K562 (cell line): Measurements from ENCODE around the gene NUFIP2.

ENCODE experiments used
- CC2D1A ChIP-seq: fragments of 450-650 bp; IDR thresholded peaks from 2 replicates; pipeline ENCODE4 v1.6.1; 2017; ENCODE audit warnings: mild to moderate bottlenecking
- EHMT2 ChIP-seq: fragments of 450-650 bp; IDR thresholded peaks from 2 replicates; pipeline ENCODE4 v1.6.1; 2018; ENCODE audit warnings: antibody characterized with exemption
- FOXK2 ChIP-seq, 2 experiments: fragments of 450-650 bp; IDR thresholded peaks in 1 of 2; conservative IDR thresholded peaks in 1 of 2; 2 replicates each; pipeline ENCODE4 v1.6.1; 2016; ENCODE audit warnings: low read depth in 2 of 2, mild to moderate bottlenecking in 1 of 2
- HIVEP1 ChIP-seq: fragments of 250-450 bp; sonication (Bioruptor Pico); IDR thresholded peaks from 2 replicates; pipeline ENCODE4 v1.4.0; 2020; ENCODE audit warnings: mild to moderate bottlenecking
- MED1 ChIP-seq: sonication (generic); formaldehyde crosslinking; IDR thresholded peaks from 2 replicates; pipeline ENCODE4 v1.8.1; 2023; ENCODE audit warnings: missing genetic modification reagents, borderline replicate concordance
- POLR3A ChIP-seq: IDR thresholded peaks from 2 replicates; pipeline ENCODE4 v1.6.1; 2011; ENCODE audit warnings: borderline replicate concordance, mild to moderate bottlenecking, moderate library complexity; ENCODE audit not compliant: insufficient read length, insufficient read depth; ENCODE audit errors: extremely low read depth
- SMC3 ChIP-seq: conservative IDR thresholded peaks from 2 replicates; pipeline ENCODE4 v1.6.1; 2011; ENCODE audit warnings: low read depth, low read length, improper control_type of control experiment; ENCODE audit not compliant: insufficient read depth
- TCF7 ChIP-seq: sonication (generic); IDR thresholded peaks from 2 replicates; pipeline ENCODE4 v1.6.1; 2016; ENCODE audit warnings: antibody characterized with exemption, borderline replicate concordance
- ZNF121 ChIP-seq: sonication (generic); formaldehyde crosslinking; conservative IDR thresholded peaks from 2 replicates; pipeline ENCODE4 v1.8.0; 2022; ENCODE audit warnings: missing genetic modification reagents
- ZNF146 ChIP-seq: IDR thresholded peaks from one replicate; pipeline ENCODE4 v1.6.1; 2018; ENCODE audit warnings: missing compliant biosample characterization; ENCODE audit not compliant: unreplicated experiment
- TF ChIP-seq, protein P1 (sequence below): fragments of 150-350 bp; conservative IDR thresholded peaks from 2 replicates; pipeline ENCODE4 v1.6.1; 2014; ENCODE audit warnings: low read length
- TF ChIP-seq, protein P2 (sequence below): IDR thresholded peaks from 3 replicates; pipeline ENCODE4 v1.6.1; 2011; ENCODE audit warnings: borderline replicate concordance, mild to moderate bottlenecking; ENCODE audit not compliant: insufficient read length, insufficient read depth
- TF ChIP-seq, protein P3 (sequence below), 3 experiments: IDR thresholded peaks in 2 of 3; conservative IDR thresholded peaks in 1 of 3; 2 replicates each; pipeline ENCODE4 v1.5.1; 2011 to 2012; ENCODE audit warnings: low read length in 3 of 3, mild to moderate bottlenecking in 3 of 3, control low read depth in 2 of 3, improper control_type of control experiment in 1 of 3, inconsistent platforms in 1 of 3, low read depth in 1 of 3, mixed read lengths in 1 of 3, moderate library complexity in 1 of 3; ENCODE audit not compliant: insufficient read depth in 2 of 3

DNA sequence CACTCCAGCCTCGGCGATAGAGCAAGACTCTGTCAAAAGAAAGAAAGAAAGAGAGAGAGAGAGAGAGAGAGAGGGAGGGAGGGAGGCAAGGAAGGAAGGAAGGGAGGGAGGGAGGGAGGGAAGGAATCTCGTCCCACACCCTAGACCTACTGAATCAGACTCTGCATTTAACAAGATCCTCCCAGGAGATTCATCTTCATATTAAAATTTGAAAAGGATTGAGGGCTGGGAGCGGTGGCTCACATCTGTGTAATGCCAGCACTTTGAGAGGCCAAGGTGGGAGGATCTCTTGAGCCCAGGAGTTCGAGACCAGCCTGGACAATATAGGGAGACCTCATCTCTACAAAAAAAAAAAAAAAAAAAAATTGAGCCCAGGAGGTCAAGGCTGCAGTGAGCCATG is 33.5 kb upstream of the NUFIP2 start:
- TF ChIP-seq SMC3 (no peak), ZNF121 (no peak), FOXK2 (conservative IDR thresholded peaks at IDR 0.05 in 1 of 2, IDR thresholded peaks at IDR 0.05 in 1 of 2; ENCODE audit: low read depth in 2 of 2) (no peak), CC2D1A (no peak), ZNF146 (CRISPR knock-in tag) (no peak), POLR3A (no peak), TCF7 (no peak), HIVEP1 (CRISPR knock-in tag) (no peak), EHMT2 (no peak), MED1 (no peak)
- TF ChIP-seq, protein P1, sequence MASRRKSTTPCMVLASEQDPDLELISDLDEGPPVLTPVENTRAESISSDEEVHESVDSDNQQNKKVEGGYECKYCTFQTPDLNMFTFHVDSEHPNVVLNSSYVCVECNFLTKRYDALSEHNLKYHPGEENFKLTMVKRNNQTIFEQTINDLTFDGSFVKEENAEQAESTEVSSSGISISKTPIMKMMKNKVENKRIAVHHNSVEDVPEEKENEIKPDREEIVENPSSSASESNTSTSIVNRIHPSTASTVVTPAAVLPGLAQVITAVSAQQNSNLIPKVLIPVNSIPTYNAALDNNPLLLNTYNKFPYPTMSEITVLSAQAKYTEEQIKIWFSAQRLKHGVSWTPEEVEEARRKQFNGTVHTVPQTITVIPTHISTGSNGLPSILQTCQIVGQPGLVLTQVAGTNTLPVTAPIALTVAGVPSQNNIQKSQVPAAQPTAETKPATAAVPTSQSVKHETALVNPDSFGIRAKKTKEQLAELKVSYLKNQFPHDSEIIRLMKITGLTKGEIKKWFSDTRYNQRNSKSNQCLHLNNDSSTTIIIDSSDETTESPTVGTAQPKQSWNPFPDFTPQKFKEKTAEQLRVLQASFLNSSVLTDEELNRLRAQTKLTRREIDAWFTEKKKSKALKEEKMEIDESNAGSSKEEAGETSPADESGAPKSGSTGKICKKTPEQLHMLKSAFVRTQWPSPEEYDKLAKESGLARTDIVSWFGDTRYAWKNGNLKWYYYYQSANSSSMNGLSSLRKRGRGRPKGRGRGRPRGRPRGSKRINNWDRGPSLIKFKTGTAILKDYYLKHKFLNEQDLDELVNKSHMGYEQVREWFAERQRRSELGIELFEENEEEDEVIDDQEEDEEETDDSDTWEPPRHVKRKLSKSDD: no peak
- TF ChIP-seq, protein P2, sequence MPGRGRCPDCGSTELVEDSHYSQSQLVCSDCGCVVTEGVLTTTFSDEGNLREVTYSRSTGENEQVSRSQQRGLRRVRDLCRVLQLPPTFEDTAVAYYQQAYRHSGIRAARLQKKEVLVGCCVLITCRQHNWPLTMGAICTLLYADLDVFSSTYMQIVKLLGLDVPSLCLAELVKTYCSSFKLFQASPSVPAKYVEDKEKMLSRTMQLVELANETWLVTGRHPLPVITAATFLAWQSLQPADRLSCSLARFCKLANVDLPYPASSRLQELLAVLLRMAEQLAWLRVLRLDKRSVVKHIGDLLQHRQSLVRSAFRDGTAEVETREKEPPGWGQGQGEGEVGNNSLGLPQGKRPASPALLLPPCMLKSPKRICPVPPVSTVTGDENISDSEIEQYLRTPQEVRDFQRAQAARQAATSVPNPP: no peak
- TF ChIP-seq, protein P3, sequence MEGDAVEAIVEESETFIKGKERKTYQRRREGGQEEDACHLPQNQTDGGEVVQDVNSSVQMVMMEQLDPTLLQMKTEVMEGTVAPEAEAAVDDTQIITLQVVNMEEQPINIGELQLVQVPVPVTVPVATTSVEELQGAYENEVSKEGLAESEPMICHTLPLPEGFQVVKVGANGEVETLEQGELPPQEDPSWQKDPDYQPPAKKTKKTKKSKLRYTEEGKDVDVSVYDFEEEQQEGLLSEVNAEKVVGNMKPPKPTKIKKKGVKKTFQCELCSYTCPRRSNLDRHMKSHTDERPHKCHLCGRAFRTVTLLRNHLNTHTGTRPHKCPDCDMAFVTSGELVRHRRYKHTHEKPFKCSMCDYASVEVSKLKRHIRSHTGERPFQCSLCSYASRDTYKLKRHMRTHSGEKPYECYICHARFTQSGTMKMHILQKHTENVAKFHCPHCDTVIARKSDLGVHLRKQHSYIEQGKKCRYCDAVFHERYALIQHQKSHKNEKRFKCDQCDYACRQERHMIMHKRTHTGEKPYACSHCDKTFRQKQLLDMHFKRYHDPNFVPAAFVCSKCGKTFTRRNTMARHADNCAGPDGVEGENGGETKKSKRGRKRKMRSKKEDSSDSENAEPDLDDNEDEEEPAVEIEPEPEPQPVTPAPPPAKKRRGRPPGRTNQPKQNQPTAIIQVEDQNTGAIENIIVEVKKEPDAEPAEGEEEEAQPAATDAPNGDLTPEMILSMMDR (IDR thresholded peaks at IDR 0.05 in 2 of 3, conservative IDR thresholded peaks at IDR 0.05 in 1 of 3; ENCODE audit: insufficient read depth in 2 of 3, low read depth in 1 of 3, low read length in 3 of 3): no peak
